ENCODE data around the gene RNF103. TPM values are rescaled to one million over a fixed set of nuclear protein-coding genes. Genes with fewer than 3 reads are reported as not detected.

Gene RNF103
- total and polyA plus RNA-seq, 2 of the 13 experiments (the other 11 are each of a cell fraction or from before 2014, with no cell fraction given), result 19.8 to 21.1 TPM

- TF ChIP-seq ZNF776 (CRISPR knock-in tag; IDR thresholded peaks at IDR 0.05) (no peak), ZNF275 (CRISPR knock-in tag; IDR thresholded peaks at IDR 0.05; ENCODE audit: borderline replicate concordance) (no peak), STAT5B (CRISPR knock-in tag; IDR thresholded peaks at IDR 0.05) (no peak), ZSCAN20 (CRISPR knock-in tag; IDR thresholded peaks at IDR 0.05; ENCODE audit: borderline replicate concordance) (no peak), CEBPZ (IDR thresholded peaks at IDR 0.05; ENCODE audit: low read length) (no peak), ZNF770 (CRISPR knock-in tag; IDR thresholded peaks at IDR 0.05) (no peak), ZNF780A (CRISPR knock-in tag; IDR thresholded peaks at IDR 0.05) (no peak), ZHX1 (CRISPR knock-in tag; IDR thresholded peaks at IDR 0.05; ENCODE audit: low read depth) (no peak), ADNP (CRISPR knock-in tag; IDR thresholded peaks at IDR 0.05) (no peak), MYC (CRISPR knock-in tag; IDR thresholded peaks at IDR 0.05; ENCODE audit: borderline replicate concordance) (no peak), THAP11 (CRISPR knock-in tag; IDR thresholded peaks at IDR 0.05) (no peak), PCBP1 (IDR thresholded peaks at IDR 0.05; ENCODE audit: borderline replicate concordance, low read depth, low read length) (no peak), ZSCAN5A (CRISPR knock-in tag; IDR thresholded peaks at IDR 0.05; ENCODE audit: borderline replicate concordance) (peak; percentile 45; the same call in 1 of the 2 replicates), RFX5 (IDR thresholded peaks at IDR 0.05; ENCODE audit: low read depth, low read length) (peak; percentile 75), MXD3 (CRISPR knock-in tag; IDR thresholded peaks at IDR 0.05) (no peak), YY1 (IDR thresholded peaks at IDR 0.05; ENCODE audit: insufficient read depth, insufficient replicate concordance, low read depth, low read length) (peak; percentile 34), ELF1 (CRISPR knock-in tag; IDR thresholded peaks at IDR 0.05) (no peak)
Measured at GRCh38 chr2:86649119-86649947, 25.7 kb upstream of the RNF103 start (continued).

All from HepG2 (cell line).